CD8-positive, alpha-beta memory T cell (primary cell): Measurements from ENCODE around the gene ZP2. TPM values are rescaled to one million over a fixed set of nuclear protein-coding genes. Genes with fewer than 3 reads are reported as not detected.
"Not testable (repeated sequence)": the region's sequence is repeated elsewhere in the genome, so short reads cannot be mapped to it uniquely, and the experiment has no call there.

Source experiments
- CTCF ChIA-PET: fragments of 350-600 bp; sonication (Branson Sonifier 250); formaldehyde crosslinking; loops from one replicate; lab custom pipeline; 2021; ENCODE audit warnings: antibody characterized with exemption; lab: Charles Lee
- POLR2A ChIA-PET: fragments of 350-600 bp; sonication (Branson Sonifier 250); formaldehyde crosslinking; loops from one replicate; lab custom pipeline; 2021; ENCODE audit warnings: antibody characterized with exemption; lab: Charles Lee
- DNase-seq, 5 donors: peaks; one replicate each; pipeline versions ENCODE4 v3.0.0 to v3.0.0-alpha.2; 2020 to 2022; ENCODE audit warnings: mixed read lengths in 1 of 5
- H3K27ac ChIP-seq: one replicate; pipeline ENCODE4 v1.7.0; 2013; ENCODE audit warnings: low read depth, mild to moderate bottlenecking, low read length, moderate library complexity
- H3K27me3 ChIP-seq: 2 replicates; pipeline ENCODE4 v1.7.0; 2013; ENCODE audit warnings: low read length, mild to moderate bottlenecking; ENCODE audit not compliant: insufficient read depth, poor library complexity, severe bottlenecking
- H3K36me3 ChIP-seq: 2 replicates; pipeline ENCODE4 v1.7.0; 2013; ENCODE audit warnings: mild to moderate bottlenecking, low read length, moderate library complexity; ENCODE audit not compliant: insufficient read depth
- H3K4me1 ChIP-seq: 2 replicates; pipeline ENCODE4 v1.7.0; 2013; ENCODE audit warnings: mild to moderate bottlenecking, low read length, moderate library complexity; ENCODE audit not compliant: insufficient read depth
- H3K4me3 ChIP-seq: 2 replicates; pipeline ENCODE4 v1.7.0; 2013; ENCODE audit warnings: mild to moderate bottlenecking, low read length
- H3K9me3 ChIP-seq: 2 replicates; pipeline ENCODE4 v1.7.0; 2013; ENCODE audit warnings: mild to moderate bottlenecking, low read length
- H3K27ac Mint-ChIP-seq, 8 donors: one replicate each; pipeline ENCODE4 v1.8.0; 2020 to 2021; ENCODE audit warnings: mixed read lengths in 8 of 8, mild to moderate bottlenecking in 6 of 8, inconsistent platforms in 3 of 8, moderate library complexity in 3 of 8
- H3K27me3 Mint-ChIP-seq, 2 donors: one replicate each; pipeline ENCODE4 v1.8.0; 2020 to 2021; ENCODE audit warnings: mixed read lengths in 2 of 2, mild to moderate bottlenecking in 1 of 2, moderate library complexity in 1 of 2
- H3K36me3 Mint-ChIP-seq, 3 donors: one replicate each; pipeline ENCODE4 v1.8.0; 2020 to 2021; ENCODE audit warnings: mixed read lengths in 3 of 3, inconsistent platforms in 1 of 3, mild to moderate bottlenecking in 1 of 3
- H3K4me1 Mint-ChIP-seq, 3 donors: one replicate each; pipeline ENCODE4 v1.8.0; 2020 to 2021; ENCODE audit warnings: mixed read lengths in 3 of 3, inconsistent platforms in 1 of 3, mild to moderate bottlenecking in 1 of 3
- H3K4me3 Mint-ChIP-seq, 7 donors: one replicate each; pipeline ENCODE4 v1.8.0; 2020 to 2021; ENCODE audit warnings: mixed read lengths in 7 of 7, mild to moderate bottlenecking in 6 of 7, moderate library complexity in 4 of 7, inconsistent platforms in 2 of 7
- H3K9me3 Mint-ChIP-seq, 5 donors: one replicate each; pipeline ENCODE4 v1.8.0; 2020 to 2022; ENCODE audit warnings: mixed read lengths in 5 of 5, mild to moderate bottlenecking in 3 of 5, moderate library complexity in 2 of 5, inconsistent platforms in 1 of 5
- polyA plus RNA-seq: library from polyadenylated mRNA; unstranded; fragments of 300-500 nt; fragmentation: Illumina TruSeq; gene quantifications from one replicate; pipeline ENCODE4 v1.2.3, GENCODE V29; 2021
- total RNA-seq, 2 experiments: library from RNA; stranded (reverse); gene quantifications; one replicate each; pipeline ENCODE4 v1.2.3, GENCODE V29; 2021

Gene ZP2
- total and polyA plus RNA-seq, 3 experiments from 2014 or later: not detected

- Histone ChIP-seq H3K9me3 (no peaks in the 10 kb centered on the region), H3K36me3 (no peaks in the 10 kb centered on the region), H3K27me3 (no peaks in the 10 kb centered on the region), H3K27ac (no peak overlapping the region), H3K4me3 (no peak overlapping the region), H3K4me1 (no peaks in the 10 kb centered on the region)
- no peak for DNase-seq
- ChIA-PET CTCF (no interaction called here), POLR2A (no interaction called here)
- peaks cover 7 to 17% of the 10 kb centered on the region in 2 donors for H3K27me3 Mint-ChIP-seq
- H3K27ac Mint-ChIP-seq: no peak overlapping the region
- H3K9me3 Mint-ChIP-seq: no peaks in the 10 kb centered on the region
- peak overlapping the region in 1 of 7 donors; percentile 33 for H3K4me3 Mint-ChIP-seq
- H3K4me1 Mint-ChIP-seq: no peaks in the 10 kb centered on the region
- no peaks in the 10 kb centered on the region for H3K36me3 Mint-ChIP-seq
Observed at GRCh38 chr16:21206550-21206949, 4.8 kb downstream of the ZP2 start.

GRCh38 chr16:21205303-21205702 lies 6.1 kb downstream of the ZP2 start:
- CTCF ChIA-PET: no interaction called here

GRCh38 chr16:21203155-21203797 lies 8.1 kb downstream of the ZP2 start:
- H3K9me3 Mint-ChIP-seq: no peaks in the 10 kb centered on the region
- no peaks in the 10 kb centered on the region for H3K4me1 Mint-ChIP-seq
- H3K36me3 ChIP-seq: no peaks in the 10 kb centered on the region
- ChIA-PET POLR2A (no interaction called here), CTCF (no interaction called here)
- no peaks in the 10 kb centered on the region for H3K27me3 ChIP-seq
- H3K36me3 Mint-ChIP-seq: no peaks in the 10 kb centered on the region
- H3K27ac Mint-ChIP-seq: no peak overlapping the region
- H3K27ac ChIP-seq: no peak overlapping the region
- no peak overlapping the region for H3K4me3 ChIP-seq
- no peaks in the 10 kb centered on the region for H3K4me1 ChIP-seq
- no peaks in the 10 kb centered on the region for H3K9me3 ChIP-seq
- DNase-seq: no peak
- H3K4me3 Mint-ChIP-seq: no peak overlapping the region
- H3K27me3 Mint-ChIP-seq: peaks cover 0 to 23% of the 10 kb centered on the region in 2 donors

More at GRCh38 chr16:21205303-21205702, 6.1 kb downstream of the ZP2 start:
- Mint-ChIP-seq H3K4me1 (no peaks in the 10 kb centered on the region), H3K4me3 (no peak overlapping the region), H3K9me3 (no peaks in the 10 kb centered on the region), H3K36me3 (no peaks in the 10 kb centered on the region), H3K27me3 (peaks cover 7 to 16% of the 10 kb centered on the region in 2 donors), H3K27ac (no peak overlapping the region)
- no peak overlapping the region for H3K27ac ChIP-seq
- H3K27me3 ChIP-seq: no peaks in the 10 kb centered on the region
- POLR2A ChIA-PET: no interaction called here
- no peak for DNase-seq
- H3K36me3 ChIP-seq: no peaks in the 10 kb centered on the region
- H3K4me1 ChIP-seq: no peaks in the 10 kb centered on the region
- no peaks in the 10 kb centered on the region for H3K9me3 ChIP-seq
- H3K4me3 ChIP-seq: no peak overlapping the region

GRCh38 chr16:21199607-21200218 lies 11.7 kb downstream of the ZP2 start:
- Histone ChIP-seq H3K4me3 (no peak overlapping the region), H3K27me3 (no peaks in the 10 kb centered on the region), H3K36me3 (no peaks in the 10 kb centered on the region), H3K9me3 (no peaks in the 10 kb centered on the region), H3K4me1 (no peaks in the 10 kb centered on the region), H3K27ac (no peak overlapping the region)
- no peak for DNase-seq
- Mint-ChIP-seq H3K4me1 (no peaks in the 10 kb centered on the region), H3K27ac (no peak overlapping the region), H3K36me3 (no peaks in the 10 kb centered on the region), H3K27me3 (peaks cover 10 to 31% of the 10 kb centered on the region in 2 donors), H3K9me3 (no peaks in the 10 kb centered on the region), H3K4me3 (no peak overlapping the region)
- CTCF ChIA-PET: no interaction called here
- POLR2A ChIA-PET: no interaction called here

GRCh38 chr16:21197621-21198020 lies 13.8 kb downstream of the ZP2 start:
- Mint-ChIP-seq H3K27me3 (peaks cover 19 to 48% of the 10 kb centered on the region in 2 donors), H3K9me3 (no peaks in the 10 kb centered on the region), H3K4me1 (no peaks in the 10 kb centered on the region), H3K27ac (no peak overlapping the region), H3K36me3 (no peaks in the 10 kb centered on the region), H3K4me3 (no peak overlapping the region)
- no peak overlapping the region for H3K4me3 ChIP-seq
- POLR2A ChIA-PET: no interaction called here
- H3K27me3 ChIP-seq: no peaks in the 10 kb centered on the region
- no peaks in the 10 kb centered on the region for H3K4me1 ChIP-seq
- H3K36me3 ChIP-seq: no peaks in the 10 kb centered on the region
- no peak overlapping the region for H3K27ac ChIP-seq
- no peaks in the 10 kb centered on the region for H3K9me3 ChIP-seq
- no peak for DNase-seq
- CTCF ChIA-PET: interaction anchor here (1.4 kb wide), 1 partner anchor 9 kb away, joined by 5 read pairs; no protein-coding TSS in a partner anchor

GRCh38 chr16:21197112-21197511 lies 14.3 kb downstream of the ZP2 start:
- POLR2A ChIA-PET: no interaction called here
- DNase-seq: no peak
- H3K27ac Mint-ChIP-seq: no peak overlapping the region
- CTCF ChIA-PET: no interaction called here
- no peak overlapping the region for H3K4me3 Mint-ChIP-seq
- peaks cover 19 to 48% of the 10 kb centered on the region in 2 donors for H3K27me3 Mint-ChIP-seq
- H3K4me3 ChIP-seq: no peak overlapping the region
- no peaks in the 10 kb centered on the region for H3K4me1 Mint-ChIP-seq
- no peaks in the 10 kb centered on the region for H3K4me1 ChIP-seq
- no peaks in the 10 kb centered on the region for H3K36me3 ChIP-seq
- H3K27me3 ChIP-seq: no peaks in the 10 kb centered on the region
- no peaks in the 10 kb centered on the region for H3K9me3 ChIP-seq
- H3K9me3 Mint-ChIP-seq: no peaks in the 10 kb centered on the region
- H3K27ac ChIP-seq: no peak overlapping the region
- no peaks in the 10 kb centered on the region for H3K36me3 Mint-ChIP-seq

GRCh38 chr16:21195330-21195729 lies 16.0 kb downstream of the ZP2 start:
- H3K27me3 ChIP-seq, POLR2A ChIA-PET, DNase-seq, H3K4me3 Mint-ChIP-seq, H3K9me3 Mint-ChIP-seq, H3K4me1 ChIP-seq, H3K4me1 Mint-ChIP-seq, H3K27ac Mint-ChIP-seq, CTCF ChIA-PET, H3K4me3 ChIP-seq, H3K9me3 ChIP-seq, H3K27ac ChIP-seq, H3K36me3 Mint-ChIP-seq, H3K36me3 ChIP-seq: not testable (repeated sequence)
- peaks cover 19 to 48% of the 10 kb centered on the region in 2 donors for H3K27me3 Mint-ChIP-seq

GRCh38 chr16:21194771-21195301 lies 16.5 kb downstream of the ZP2 start:
- peaks cover 19 to 52% of the 10 kb centered on the region in 2 donors for H3K27me3 Mint-ChIP-seq
- ChIA-PET POLR2A (no interaction called here), CTCF (no interaction called here)
- no peak overlapping the region for H3K27ac Mint-ChIP-seq
- H3K4me3 Mint-ChIP-seq: no peak overlapping the region
- no peak overlapping the region for H3K27ac ChIP-seq
- H3K36me3 Mint-ChIP-seq: no peaks in the 10 kb centered on the region
- no peaks in the 10 kb centered on the region for H3K4me1 ChIP-seq
- H3K9me3 Mint-ChIP-seq: peaks cover 0 to 4% (median 3%) of the 10 kb centered on the region in 5 donors
- H3K4me1 Mint-ChIP-seq: no peaks in the 10 kb centered on the region
- no peaks in the 10 kb centered on the region for H3K36me3 ChIP-seq
- no peak overlapping the region for H3K4me3 ChIP-seq
- no peaks in the 10 kb centered on the region for H3K27me3 ChIP-seq
- DNase-seq: no peak
- no peaks in the 10 kb centered on the region for H3K9me3 ChIP-seq
